Measurements from ENCODE around the gene RTL1. TPM values are rescaled to one million over a fixed set of nuclear protein-coding genes. Genes with fewer than 3 reads are reported as not detected.

Gene RTL1
- total and polyA plus RNA-seq, 2 of the 8 experiments (the other 6 are each of a cell fraction or from before 2014, with no cell fraction given): not detected

DNA sequence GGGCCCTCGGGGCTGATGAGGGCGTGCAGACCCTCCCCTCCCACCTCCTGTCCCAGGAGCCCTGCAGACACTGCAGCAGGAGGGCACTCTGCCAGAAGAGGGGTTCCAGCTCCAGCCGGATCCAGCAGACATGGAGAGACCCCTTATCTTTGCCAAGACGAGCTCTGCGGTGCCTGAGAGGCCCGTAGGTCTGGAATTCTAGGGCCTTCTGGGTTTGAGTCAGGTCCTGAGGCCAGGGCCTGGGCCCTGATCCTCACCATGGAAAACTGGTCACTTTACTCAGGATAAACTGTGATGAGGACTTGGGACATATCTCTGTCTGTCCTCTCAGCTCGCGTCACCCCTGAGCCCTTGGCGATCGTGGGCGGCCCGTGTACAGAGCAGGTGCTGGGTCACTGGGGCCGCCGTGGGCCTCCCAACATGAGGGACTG lies 63.8 kb downstream of the RTL1 start:
- H3K23me2 ChIP-seq (ENCODE audit: low read depth, low read length): no peaks in the 10 kb centered on the region
- peak overlapping the region; percentile 40; the same call in 1 of the 2 replicates for H3K27ac ChIP-seq (ENCODE audit: low read depth, low read length)
- H3K9ac ChIP-seq (replicated peaks in 1 of 4; ENCODE audit: extremely low read depth in 1 of 4, low read depth in 3 of 4, low read length in 3 of 4): peak overlapping the region in 2 of 4 experiments; percentile 18 to 29; a peak in 2 of 7 replicates
- H3K14ac ChIP-seq (ENCODE audit: insufficient read length): no peak overlapping the region
- no peak overlapping the region for H3K4me3 ChIP-seq (ENCODE audit: extremely low read depth in 1 of 4, insufficient read depth in 2 of 4, low read depth in 3 of 4, low read length in 4 of 4)
- no peak for DNase-seq (ENCODE audit: low read depth in 1 of 2, low spot score in 2 of 2)
- H4K8ac ChIP-seq (ENCODE audit: extremely low read depth, insufficient read depth, low read length): peak overlapping the region; percentile 83
- H2BK20ac ChIP-seq (ENCODE audit: low read length): peak overlapping the region; percentile 15; the same call in 1 of the 2 replicates
- H2BK120ac ChIP-seq (replicated peaks; ENCODE audit: low read depth, low read length): peak overlapping the region; percentile 82
- POLR2A ChIA-PET (ENCODE audit: partially characterized antibody): interaction anchor here (1.0 to 1.4 kb wide), 2 partner anchors 16 to 28 kb away, joined by 3 read pairs; no protein-coding TSS in a partner anchor
- H3K23ac ChIP-seq (ENCODE audit: insufficient read length): no peak overlapping the region
- H3K4ac ChIP-seq (replicated peaks; ENCODE audit: insufficient read length, low read depth, low read length): peak overlapping the region; percentile 29
- H2AFZ ChIP-seq (ENCODE audit: low read length): no peak overlapping the region
- CTCF ChIA-PET (ENCODE audit: partially characterized antibody): interaction anchor here (1.3 to 2.4 kb wide), 4 partner anchors 9 to 111 kb away, joined by 4 to 11 read pairs (median 6); no protein-coding TSS in a partner anchor
- H2BK12ac ChIP-seq (ENCODE audit: low read depth, low read length): peak overlapping the region; percentile 88
- H4K91ac ChIP-seq (replicated peaks; ENCODE audit: insufficient read length, low read length): peak overlapping the region; percentile 84
- peak overlapping the region; percentile 65; the same call in 1 of the 2 replicates for H3K18ac ChIP-seq (ENCODE audit: extremely low read depth, low read length)
- no peaks in the 10 kb centered on the region for H3K79me1 ChIP-seq (ENCODE audit: low read depth, low read length)
- H2BK5ac ChIP-seq (ENCODE audit: low read depth, low read length): 0 out of 2 replicates have a peak overlapping the region, but pooled peaks have one; percentile 2
- H3K36me3 ChIP-seq (ENCODE audit: control insufficient read depth in 2 of 4, insufficient read depth in 4 of 4, low read length in 3 of 4): no peaks in the 10 kb centered on the region
- H3K27me3 ChIP-seq (replicated peaks in 1 of 4; ENCODE audit: control insufficient read depth in 3 of 4, extremely low read depth in 1 of 4, insufficient read depth in 3 of 4, low read length in 3 of 4): no peaks in the 10 kb centered on the region; a peak in 2 of 7 replicates
- no peak overlapping the region for H2BK15ac ChIP-seq (ENCODE audit: low read length)
- H3K79me2 ChIP-seq (ENCODE audit: control insufficient read depth in 1 of 2, insufficient read depth in 2 of 2, low read length in 2 of 2): no peaks in the 10 kb centered on the region
- H4K5ac ChIP-seq (ENCODE audit: insufficient read length, low read depth, low read length): peak overlapping the region; percentile 65
- 83% methylated on average over 14 of the region's 14 CpGs; no CpG with 5 or more reads in 1 of the 2 experiments for WGBS, 2 experiments (ENCODE audit: extremely low coverage in 1 of 2, insufficient coverage in 1 of 2, insufficient read length in 1 of 2, insufficient replicate concordance in 2 of 2, low coverage in 1 of 2, low lambda C conversion rate in 2 of 2, missing lambda C conversion rate in 1 of 2)
- H3K9me3 ChIP-seq (ENCODE audit: insufficient read depth in 2 of 2, low read depth in 1 of 2, low read length in 1 of 2): no peaks in the 10 kb centered on the region
- H3K4me1 ChIP-seq (replicated peaks in 1 of 4; ENCODE audit: control insufficient read depth in 3 of 4, insufficient read depth in 4 of 4, low read length in 3 of 4): peaks cover 0 to 33% (median 21%) of the 10 kb centered on the region in 4 experiments; a peak in 6 of 7 replicates
- no peak overlapping the region for H3K56ac ChIP-seq (replicated peaks; ENCODE audit: insufficient read length, low read depth, low read length)
- no peak overlapping the region for H2AK5ac ChIP-seq (ENCODE audit: low read depth, low read length)
- FAIRE-seq: no peak
- no peaks in the 10 kb centered on the region for H4K20me1 ChIP-seq (replicated peaks in 1 of 2; ENCODE audit: control insufficient read depth in 1 of 2, insufficient read depth in 2 of 2, low read length in 2 of 2)
- H3K4me2 ChIP-seq (ENCODE audit: insufficient read depth in 1 of 2, low read depth in 2 of 2, low read length in 2 of 2): peak overlapping the region; percentile 9 to 38; a peak in 2 of 4 replicates
- TF ChIP-seq SIRT6 (IDR thresholded peaks at IDR 0.05; ENCODE audit: low read length) (no peak), RNF2 (IDR thresholded peaks at IDR 0.05; ENCODE audit: borderline replicate concordance, low read depth, low read length, missing control alignments, poor library complexity, severe bottlenecking) (no peak), CREB1 (IDR thresholded peaks at IDR 0.05) (no peak), RBBP5 (IDR thresholded peaks at IDR 0.05; ENCODE audit: borderline replicate concordance, low read depth, low read length) (no peak)

Measured in H1 (cell line).